ENCODE measurements around the gene EXOSC2. TPM values are rescaled to one million over a fixed set of nuclear protein-coding genes. Genes with fewer than 3 reads are reported as not detected.

The EXOSC2 gene
- total RNA-seq, 2 experiments from 2014 or later: 65.0 to 89.9 TPM

GRCh38 chr9:130689937-130690700, 3.5 kb upstream of the EXOSC2 start:
- peak; percentile 84 for DNase-seq (ENCODE audit: low spot score)
- ChIA-PET POLR2A (interaction anchor here (0.6 kb wide), 2 partner anchors 349 to 1478 kb away, joined by 3 to 7 read pairs; no protein-coding TSS in a partner anchor), CTCF (ENCODE audit: unreplicated experiment) (no interaction called here)
- Histone ChIP-seq H3K4me3 (ENCODE audit: low read depth, low read length, poor library complexity, severe bottlenecking) (peak overlapping the region; percentile 51), H3K9me2 (ENCODE audit: insufficient read depth, low read length) (no peaks in the 10 kb centered on the region), H3K36me3 (ENCODE audit: insufficient read depth, low read length) (peaks cover 3% of the 10 kb centered on the region), H3K27ac (ENCODE audit: low read depth, low read length, poor library complexity, severe bottlenecking) (no peak overlapping the region), H2AFZ (ENCODE audit: low read length) (peak overlapping the region; percentile 78), H3K4me1 (ENCODE audit: insufficient read depth, low read length, poor library complexity, severe bottlenecking) (peaks cover 24% of the 10 kb centered on the region), H3K79me2 (ENCODE audit: insufficient read depth, low read depth, low read length) (peaks cover 15% of the 10 kb centered on the region), H3K4me2 (ENCODE audit: low read length) (peak overlapping the region; percentile 62), H4K20me1 (ENCODE audit: insufficient read depth, low read length) (no peaks in the 10 kb centered on the region), H3K9me3 (ENCODE audit: low read length) (no peaks in the 10 kb centered on the region)
- no TSS peak for BruUV-seq (replicated peaks)
- no peak for TF ChIP-seq EZH2phosphoT487 (IDR thresholded peaks at IDR 0.05; ENCODE audit: borderline replicate concordance, low read depth, low read length)
- no peak for TF ChIP-seq CTCF (conservative IDR thresholded peaks at IDR 0.05; ENCODE audit: low read length)
- intact Hi-C loops (cut with micrococcal nuclease; ENCODE audit: unreplicated experiment): no loop called here

- H3K27ac ChIP-seq (ENCODE audit: low read depth, low read length, poor library complexity, severe bottlenecking): no peak overlapping the region
- H3K9me3 ChIP-seq (ENCODE audit: low read length): no peaks in the 10 kb centered on the region
- H2AFZ ChIP-seq (ENCODE audit: low read length): no peak overlapping the region; the same call in 1 of the 2 replicates
- TF ChIP-seq CTCF (conservative IDR thresholded peaks at IDR 0.05; ENCODE audit: low read length) (peak; percentile 31; the same call in 1 of the 2 replicates), EZH2phosphoT487 (IDR thresholded peaks at IDR 0.05; ENCODE audit: borderline replicate concordance, low read depth, low read length) (no peak)
- peaks cover 37% of the 10 kb centered on the region for H3K4me1 ChIP-seq (ENCODE audit: insufficient read depth, low read length, poor library complexity, severe bottlenecking)
- no peak overlapping the region for H3K4me3 ChIP-seq (ENCODE audit: low read depth, low read length, poor library complexity, severe bottlenecking)
- intact Hi-C loops (cut with micrococcal nuclease; ENCODE audit: unreplicated experiment): no loop called here
- DNase-seq (ENCODE audit: low spot score): no peak
- no TSS peak for BruUV-seq (replicated peaks)
- H3K9me2 ChIP-seq (ENCODE audit: insufficient read depth, low read length): no peaks in the 10 kb centered on the region
- H3K79me2 ChIP-seq (ENCODE audit: insufficient read depth, low read depth, low read length): peaks cover 37% of the 10 kb centered on the region
- H3K36me3 ChIP-seq (ENCODE audit: insufficient read depth, low read length): peaks cover 25% of the 10 kb centered on the region
- H3K4me2 ChIP-seq (ENCODE audit: low read length): no peak overlapping the region
- CTCF ChIA-PET (ENCODE audit: unreplicated experiment): no interaction called here
- peaks cover 12% of the 10 kb centered on the region; the same call in 1 of the 2 replicates for H4K20me1 ChIP-seq (ENCODE audit: insufficient read depth, low read length)
- POLR2A ChIA-PET: interaction anchor here (1.2 kb wide), 1 partner anchor 23 kb away, joined by 7 read pairs; no protein-coding TSS in a partner anchor
These were observed 1.3 kb upstream of the EXOSC2 start for GRCh38 chr9:130692321-130692720.

GRCh38 chr9:130693101-130693425, 517 bp upstream of the EXOSC2 start:
- peak overlapping the region; percentile 58 for H3K4me2 ChIP-seq (ENCODE audit: low read length)
- peaks cover 37% of the 10 kb centered on the region for H3K4me1 ChIP-seq (ENCODE audit: insufficient read depth, low read length, poor library complexity, severe bottlenecking)
- DNase-seq (ENCODE audit: low spot score): no peak
- no peaks in the 10 kb centered on the region for H3K9me3 ChIP-seq (ENCODE audit: low read length)
- TF ChIP-seq EZH2phosphoT487 (IDR thresholded peaks at IDR 0.05; ENCODE audit: borderline replicate concordance, low read depth, low read length): no peak
- no peak for TF ChIP-seq CTCF (conservative IDR thresholded peaks at IDR 0.05; ENCODE audit: low read length)
- peak overlapping the region; percentile 95 for H2AFZ ChIP-seq (ENCODE audit: low read length)
- POLR2A ChIA-PET: interaction anchor here (0.6 to 1.2 kb wide), 6 partner anchors 16 to 303 kb away, joined by 3 to 7 read pairs (median 4); no protein-coding TSS in a partner anchor
- CTCF ChIA-PET (ENCODE audit: unreplicated experiment): no interaction called here
- peaks cover 40% of the 10 kb centered on the region for H3K79me2 ChIP-seq (ENCODE audit: insufficient read depth, low read depth, low read length)
- TSS peak; percentile 89 for BruUV-seq (replicated peaks)
- intact Hi-C loops (cut with micrococcal nuclease; ENCODE audit: unreplicated experiment): no loop called here
- no peak overlapping the region for H3K27ac ChIP-seq (ENCODE audit: low read depth, low read length, poor library complexity, severe bottlenecking)
- peak overlapping the region; percentile 95 for H3K4me3 ChIP-seq (ENCODE audit: low read depth, low read length, poor library complexity, severe bottlenecking)
- H3K36me3 ChIP-seq (ENCODE audit: insufficient read depth, low read length): peaks cover 32% of the 10 kb centered on the region
- H3K9me2 ChIP-seq (ENCODE audit: insufficient read depth, low read length): no peaks in the 10 kb centered on the region
- peaks cover 12% of the 10 kb centered on the region; the same call in 1 of the 2 replicates for H4K20me1 ChIP-seq (ENCODE audit: insufficient read depth, low read length)

Measured in OCI-LY7 (cell line).